GM18511 (cell line): ENCODE data around the gene SIK3.
"Not testable (repeated sequence)": the region's sequence is repeated elsewhere in the genome, so short reads cannot be mapped to it uniquely, and the experiment has no call there.

Source experiments
- ATAC-seq: cut with Tn5 transposase; IDR thresholded peaks from one replicate; pipeline ENCODE4 v1.9.1; 2021; ENCODE audit warnings: mild to moderate bottlenecking, moderate library complexity; ENCODE audit not compliant: unreplicated experiment

Gene SIK3

DNA sequence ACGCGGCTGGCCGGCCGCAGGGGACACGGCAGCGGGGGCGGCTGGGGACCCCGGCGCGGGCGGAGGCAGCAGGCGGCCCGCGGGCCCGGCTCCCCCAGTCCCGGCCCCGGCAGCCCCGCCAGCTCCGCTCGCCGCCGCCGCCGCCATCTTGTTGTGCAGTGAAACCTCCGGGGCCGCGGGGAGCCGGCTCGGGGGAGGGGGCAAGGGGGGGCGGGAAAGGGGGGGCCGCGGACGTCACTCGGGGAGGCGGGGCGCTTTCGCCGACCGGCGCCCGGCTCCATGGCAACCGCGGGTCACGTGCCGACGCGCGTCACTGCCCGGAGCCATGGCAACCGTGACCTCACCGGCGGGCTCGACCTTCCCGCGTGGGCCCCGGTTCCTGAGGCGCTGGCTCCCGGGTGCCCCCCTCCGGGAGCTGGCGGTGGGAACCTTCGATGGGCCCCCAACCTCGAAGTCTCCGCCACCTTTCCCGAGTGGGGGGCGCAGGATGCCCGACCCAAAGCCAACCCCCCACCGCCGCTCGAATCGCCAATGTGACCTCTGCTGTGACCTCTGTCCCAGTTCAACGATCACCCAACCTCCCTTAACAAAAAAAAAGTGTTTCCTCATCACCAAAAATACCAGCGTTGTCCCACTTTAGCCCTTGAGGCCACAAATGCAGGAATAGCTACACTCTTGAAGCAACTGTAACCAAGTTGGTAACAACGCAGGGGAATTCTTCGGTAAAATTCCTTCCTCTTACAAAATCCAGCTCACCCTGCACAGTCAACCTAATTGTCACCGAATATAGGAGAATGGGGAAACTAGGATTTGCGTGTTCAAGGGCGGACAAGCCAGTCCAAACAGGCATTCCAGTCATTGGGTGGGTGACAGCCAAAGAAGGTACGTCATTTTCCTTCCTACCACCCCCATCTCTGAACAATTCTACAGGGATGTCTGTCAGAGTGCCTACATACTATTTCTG, at the start of gene SIK3:
SIK3 (minus strand) TSS at position 160 of the 964 bp plus-strand sequence; CDS start at position 147, 13 bp downstream.
- peak; percentile 78 for ATAC-seq

DNA sequence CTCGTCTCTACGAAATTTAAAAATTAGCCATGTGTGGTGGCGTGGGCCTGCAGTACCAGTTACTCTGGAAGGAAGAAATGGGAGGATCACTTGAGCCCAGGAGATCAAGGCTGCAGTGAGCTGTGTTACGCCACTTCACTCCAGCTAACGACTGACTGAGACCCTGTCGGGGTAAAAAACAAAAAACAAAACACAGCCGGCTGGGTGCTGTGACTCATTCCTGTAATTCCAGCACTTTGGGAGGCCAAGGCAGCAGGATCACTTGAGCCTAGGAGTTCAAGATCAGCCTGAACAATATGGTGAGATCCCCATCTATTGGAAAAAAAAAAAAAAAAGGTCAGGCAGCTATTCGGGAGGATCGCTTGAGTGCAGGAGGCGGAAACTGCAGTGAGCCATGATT, 48.3 kb upstream of the SIK3 start:
- no peak for ATAC-seq

DNA sequence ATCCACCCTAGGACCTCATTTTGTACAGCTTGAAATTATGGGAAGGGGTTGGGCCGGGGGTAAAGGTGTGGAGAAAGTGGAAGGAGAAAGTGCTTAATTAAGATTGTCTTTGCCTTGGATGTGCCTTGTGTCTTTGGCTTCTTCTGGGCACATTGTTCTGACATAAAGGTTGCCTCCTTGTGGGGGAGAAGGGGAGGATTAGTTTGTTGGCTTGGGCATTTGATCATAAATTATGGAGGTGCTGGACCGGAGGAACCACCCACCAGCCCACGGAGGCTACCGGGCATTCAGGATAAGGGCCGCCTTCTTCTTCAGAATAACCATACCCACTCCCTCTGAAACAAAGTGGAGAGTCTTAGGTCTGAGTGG, 47.1 kb upstream of the SIK3 start:
- no peak for ATAC-seq

DNA sequence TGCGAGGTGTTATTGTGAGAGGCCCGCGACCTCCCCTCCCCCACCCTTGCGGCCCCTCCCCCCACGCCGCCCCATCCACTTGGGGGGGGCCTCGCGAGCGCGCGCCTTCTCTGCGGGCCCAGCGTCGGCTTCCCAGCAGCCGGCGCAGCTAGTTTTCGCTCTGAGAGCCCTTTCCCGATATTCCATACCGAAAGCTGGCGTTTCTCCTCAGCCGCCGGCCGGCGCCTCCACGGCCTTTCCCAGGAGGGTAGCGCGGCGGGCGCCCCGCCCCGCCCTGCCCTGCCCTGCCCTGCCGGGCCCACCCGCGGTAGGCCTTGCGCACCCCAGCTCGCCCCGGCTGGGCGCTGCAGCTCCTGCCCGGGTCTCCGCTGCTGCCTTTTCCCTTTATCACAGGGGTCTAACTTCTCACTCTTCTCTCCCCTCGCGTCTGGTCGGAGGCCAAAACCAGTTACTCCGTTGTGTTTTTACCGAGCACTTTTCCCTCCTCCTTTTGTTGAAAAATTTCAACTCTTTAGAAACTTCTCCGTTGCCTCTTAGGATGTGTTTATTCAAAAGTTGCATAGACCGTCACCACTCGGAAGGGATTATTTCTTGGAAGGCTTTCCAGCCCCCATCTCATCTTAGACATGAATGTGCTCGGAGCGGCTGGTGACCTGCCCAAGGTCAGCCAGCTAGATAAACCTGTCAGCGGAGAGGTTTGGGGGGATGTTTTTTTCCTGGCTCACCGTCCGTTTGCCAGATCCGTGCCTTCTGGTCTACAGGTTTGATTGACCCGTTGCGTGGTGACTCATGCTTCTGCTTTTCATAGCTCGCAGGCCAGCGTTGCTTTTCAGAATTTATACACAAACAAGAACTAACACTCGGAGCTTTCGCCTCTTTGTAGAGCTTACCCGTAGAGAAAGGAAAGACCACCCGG, 46.5 kb upstream of the SIK3 start:
- peak; percentile 59 for ATAC-seq

DNA sequence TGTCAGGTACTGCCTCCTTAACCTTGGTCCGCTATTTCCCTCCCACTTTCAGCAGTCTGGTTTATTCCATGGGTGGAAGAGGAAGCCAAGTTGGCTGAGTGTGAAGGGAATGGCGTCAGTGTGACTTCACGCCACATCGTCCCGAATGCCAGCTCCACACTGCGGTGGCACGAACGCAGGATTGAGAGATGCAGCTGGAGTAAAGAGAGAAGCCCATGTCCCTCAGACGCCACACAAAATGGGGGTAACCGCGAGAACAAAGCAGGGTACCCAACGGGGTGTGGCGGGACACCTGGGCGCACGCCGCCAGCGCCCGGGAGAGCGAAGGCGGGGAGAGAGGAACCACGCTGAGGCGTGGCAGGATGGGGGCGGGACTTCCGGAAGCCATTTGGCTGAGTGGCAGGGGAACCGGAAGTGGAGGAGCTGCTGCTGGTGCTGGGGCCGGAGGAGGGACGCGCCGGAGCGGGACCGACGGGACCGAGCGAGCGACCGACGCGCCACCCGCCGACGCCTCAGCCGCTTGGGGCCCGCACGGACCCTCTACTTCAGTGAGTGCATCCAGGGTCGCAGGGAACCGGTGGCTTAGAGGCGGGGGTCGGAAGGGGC, 45.7 kb upstream of the SIK3 start, which contains the start of gene PAFAH1B2:
PAFAH1B2 (plus strand) TSS at position 417 of the 606 bp plus-strand sequence. CDS start 8,161 bp downstream, outside the sequence.
- ATAC-seq: peak; percentile 96

DNA sequence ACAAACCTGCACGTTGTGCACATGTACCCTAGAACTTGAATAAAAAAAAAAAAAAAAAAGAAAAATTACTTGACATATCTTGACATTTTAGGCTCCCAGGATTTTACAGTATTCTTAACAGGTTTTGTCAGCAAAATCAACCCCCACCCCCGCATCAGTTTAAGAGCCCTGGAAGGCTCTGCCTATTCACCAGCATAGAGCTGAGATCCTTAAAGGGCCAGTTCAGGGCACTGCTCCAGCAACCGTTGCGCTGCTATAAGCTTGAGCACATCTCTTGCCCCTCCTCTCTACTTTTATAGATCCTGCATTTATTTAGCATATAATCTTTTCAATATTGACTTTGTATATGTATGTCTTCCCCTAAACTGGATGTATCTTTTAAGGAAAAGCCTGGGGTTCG, 45.2 kb upstream of the SIK3 start:
- ATAC-seq: peak; percentile 33

DNA sequence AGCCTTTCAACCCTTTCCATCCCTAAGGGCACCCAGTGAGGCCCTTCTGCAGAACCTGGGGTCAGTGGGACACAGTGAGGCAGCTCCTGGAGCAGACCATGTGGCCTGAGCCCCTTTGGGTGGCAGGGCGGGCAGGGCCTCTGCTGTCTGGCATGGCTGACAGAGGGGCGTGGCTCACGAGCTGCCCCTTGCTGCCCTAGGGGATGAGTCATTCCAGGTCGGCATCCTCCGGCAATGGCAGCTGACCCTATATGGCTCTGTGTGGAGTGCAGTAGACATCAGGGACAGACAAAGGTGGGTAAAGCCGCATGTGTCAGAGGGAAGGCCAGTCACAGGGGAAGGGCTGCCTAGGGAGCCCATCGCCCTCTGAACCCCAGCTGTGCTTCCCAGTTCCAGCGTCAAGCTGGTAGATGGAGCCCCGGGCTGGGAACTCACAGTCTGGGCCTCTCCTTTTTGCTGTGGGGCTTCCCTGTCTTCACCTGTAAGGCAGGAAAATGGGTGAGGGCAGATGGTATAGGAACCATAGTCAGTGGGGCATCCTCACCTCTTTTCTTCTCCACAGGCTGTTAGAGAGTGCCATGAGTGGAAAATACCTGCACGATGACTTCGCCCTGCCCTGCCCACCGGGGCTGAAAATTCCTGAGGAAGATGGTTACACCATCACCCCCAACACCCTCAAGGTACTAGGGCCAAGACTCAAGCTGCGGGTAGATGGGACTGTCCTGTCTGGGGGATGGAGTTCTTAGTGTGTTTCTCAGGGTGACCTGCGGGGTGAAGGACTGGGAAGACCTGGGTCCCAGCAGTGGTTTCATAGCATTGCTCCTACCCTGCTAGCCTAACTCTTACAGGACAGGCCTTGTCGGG, 39.2 kb upstream of the SIK3 start:
- ATAC-seq: not testable (repeated sequence)

DNA sequence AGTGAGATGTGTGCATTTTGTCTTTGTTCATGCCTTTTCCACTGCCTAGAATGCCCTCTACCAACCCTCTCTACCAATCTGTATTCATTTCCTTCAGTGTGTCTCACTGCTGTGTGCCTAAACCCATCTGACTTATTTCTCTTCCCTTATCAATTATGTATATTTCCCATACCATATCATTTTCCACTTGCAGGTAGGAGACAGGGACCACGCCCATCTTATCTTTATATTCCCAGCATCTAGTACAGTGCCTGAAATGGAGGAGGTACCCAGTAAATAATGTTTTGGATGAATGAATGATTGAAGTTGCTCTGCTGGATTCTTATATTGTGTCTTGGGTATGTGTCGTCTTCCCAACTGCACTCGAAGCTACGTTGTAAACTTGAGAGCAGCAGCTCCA, 36.8 kb upstream of the SIK3 start:
- not testable (repeated sequence) for ATAC-seq

DNA sequence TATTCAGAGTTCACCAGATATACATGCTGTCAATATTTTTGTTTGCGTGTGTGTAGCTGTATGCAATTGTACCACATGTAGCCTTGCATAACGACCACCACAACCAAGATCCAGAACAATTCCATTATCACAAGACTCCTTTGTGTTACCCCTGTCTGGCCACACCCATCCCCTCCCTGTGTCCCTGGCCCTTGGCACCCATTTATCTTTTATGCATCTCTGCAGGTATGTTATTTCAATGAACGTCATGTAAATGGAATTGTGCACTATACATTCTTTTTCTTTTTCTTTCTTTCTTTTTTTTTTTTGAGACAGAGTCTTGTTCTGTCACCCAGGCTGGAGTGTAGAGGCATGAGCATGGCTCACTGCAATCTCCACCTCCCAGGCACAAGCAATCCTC, 36.2 kb upstream of the SIK3 start:
- ATAC-seq: no peak

DNA sequence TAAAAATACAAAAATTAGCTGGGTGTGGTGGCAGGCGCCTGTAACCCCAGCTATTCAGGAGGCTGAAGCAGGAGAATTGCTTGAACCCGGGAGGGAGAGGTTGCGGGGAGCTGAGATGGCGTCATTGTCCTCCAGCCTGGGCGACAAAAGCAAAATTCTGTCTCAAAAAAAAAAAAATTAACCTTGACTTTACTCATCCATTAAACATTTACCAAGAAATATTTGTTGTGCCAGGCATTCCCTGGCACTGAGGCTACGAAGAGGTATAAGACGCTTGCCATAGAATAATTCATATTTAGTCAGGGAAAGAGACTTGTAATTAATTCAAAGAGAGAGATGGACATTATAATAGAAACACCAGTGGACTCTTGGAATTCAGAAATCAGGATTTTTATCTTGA, 32.7 kb upstream of the SIK3 start:
- ATAC-seq: no peak

DNA sequence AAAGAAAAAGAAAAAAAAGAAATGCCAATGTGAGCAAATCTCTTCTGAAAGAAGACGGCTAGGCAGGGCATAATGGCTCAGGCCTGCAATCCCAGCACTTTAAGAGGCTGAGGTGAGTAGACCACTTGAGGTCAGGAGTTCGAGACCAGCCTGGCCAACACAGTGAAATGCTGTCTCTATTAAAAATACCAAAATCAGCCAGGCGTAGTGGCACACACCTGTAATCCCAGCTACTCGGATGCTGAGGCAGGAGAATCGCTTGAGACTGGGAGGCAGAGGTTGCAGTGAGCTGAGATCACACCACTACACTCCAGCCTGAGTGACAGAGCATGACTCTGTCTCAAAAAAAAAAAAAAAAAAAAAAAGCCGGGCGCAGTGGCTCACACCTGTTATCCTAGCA, 32.2 kb upstream of the SIK3 start:
- not testable (repeated sequence) for ATAC-seq

DNA sequence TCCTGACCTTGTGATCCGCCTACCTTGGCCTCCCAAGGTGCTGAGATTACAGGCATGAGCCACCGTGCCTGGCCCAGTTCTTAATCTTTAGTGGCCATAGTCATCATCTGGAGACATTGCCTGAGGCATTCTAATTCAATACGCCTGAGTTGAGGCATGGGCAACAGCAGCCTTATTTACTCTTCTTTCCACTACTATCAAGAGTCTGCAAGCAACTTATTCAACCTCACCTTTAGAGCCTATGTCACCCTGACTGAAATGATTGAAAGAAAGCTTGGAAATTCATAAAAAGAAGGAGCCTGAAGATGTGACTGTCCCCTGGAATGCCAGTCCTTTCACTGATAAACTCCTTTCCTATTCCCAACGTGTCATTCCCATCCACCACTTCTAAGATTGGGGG, 30.1 kb upstream of the SIK3 start:
- ATAC-seq: no peak

DNA sequence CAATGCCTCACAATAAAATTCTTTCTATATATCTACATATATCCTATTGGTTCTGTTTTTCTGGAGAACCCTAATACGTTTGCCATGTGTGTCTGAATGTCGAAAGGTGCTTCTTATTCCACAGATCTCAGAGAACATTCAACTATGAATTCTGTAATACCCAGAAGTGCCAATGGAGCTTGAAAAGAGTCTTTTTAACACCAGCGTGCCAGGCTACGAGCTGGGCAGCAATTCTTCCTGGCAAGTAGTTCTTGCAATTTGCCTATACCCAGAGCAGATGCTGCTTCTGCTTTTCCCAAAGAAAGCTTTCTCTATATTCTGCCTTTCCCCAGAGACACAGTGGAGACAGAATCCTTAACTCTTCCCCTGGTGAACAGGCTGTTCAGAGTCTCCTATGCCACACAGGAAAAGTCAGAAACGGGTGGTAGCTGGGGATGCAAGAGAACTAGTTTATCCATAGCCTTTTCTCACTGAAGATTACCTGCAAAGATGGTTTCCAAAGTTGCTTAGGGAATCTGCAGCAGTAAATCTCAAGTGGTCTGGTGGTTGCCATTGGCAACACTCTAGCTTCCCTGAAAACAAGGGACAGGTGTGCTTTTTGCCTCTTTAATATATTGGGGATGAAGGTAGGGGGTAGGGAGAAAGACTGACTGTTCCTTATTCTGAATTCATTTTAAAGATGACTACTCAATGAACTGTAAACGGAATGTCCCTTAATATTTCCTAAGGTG, 29.1 kb upstream of the SIK3 start:
- ATAC-seq: no peak

DNA sequence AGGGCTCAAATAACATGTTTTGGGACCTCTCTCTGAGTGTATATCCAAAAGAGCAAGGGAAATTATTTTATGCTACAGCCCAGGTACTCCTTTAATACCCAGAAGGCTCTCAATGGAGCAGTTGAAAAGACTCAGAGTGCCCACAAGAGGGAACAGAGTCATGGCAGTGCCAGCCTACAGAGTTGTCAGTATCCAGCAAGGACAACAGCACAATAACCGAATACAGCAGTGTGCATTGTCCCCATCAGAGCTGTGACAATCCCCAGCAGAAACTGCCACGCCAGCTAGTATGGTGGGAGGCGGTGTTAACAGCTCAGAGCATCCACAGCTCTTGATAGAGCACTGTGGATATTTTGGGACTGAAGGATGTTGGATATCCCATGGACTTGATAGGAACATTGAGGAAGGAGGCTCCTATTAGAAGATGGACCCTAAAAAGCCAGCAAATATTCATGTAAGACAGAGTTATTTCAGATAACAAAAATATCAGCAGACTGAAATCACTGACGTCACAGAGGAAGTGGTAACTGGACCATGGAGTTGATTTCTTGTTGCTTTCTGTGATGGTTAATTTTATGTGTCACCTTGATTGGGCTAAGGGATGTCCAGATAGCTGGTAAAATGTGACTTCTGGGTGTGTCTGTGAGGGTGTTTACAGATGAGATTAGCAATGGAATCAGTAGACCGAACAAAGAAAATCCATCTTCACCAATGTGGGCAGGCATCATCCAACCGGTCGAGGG, 28.2 kb upstream of the SIK3 start:
- ATAC-seq: no peak

DNA sequence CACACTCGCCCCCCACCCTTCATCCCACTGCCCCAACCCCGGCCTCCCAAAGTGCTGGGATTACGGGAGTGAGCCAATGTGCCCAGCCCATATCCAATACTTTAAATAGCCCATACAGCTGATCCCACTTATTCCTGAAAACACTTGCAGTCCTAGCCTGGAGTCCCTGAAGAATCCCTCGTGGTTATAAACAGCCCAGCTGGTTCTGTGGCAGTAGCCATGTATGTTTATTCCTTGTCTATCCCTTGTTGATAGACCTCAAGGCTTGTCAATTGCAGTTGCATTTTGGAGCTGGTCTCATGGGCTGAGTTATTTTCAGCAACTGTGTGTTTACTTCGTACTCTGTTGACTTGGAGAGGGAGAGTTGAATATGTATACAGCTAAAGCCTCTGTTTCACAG, 24.3 kb upstream of the SIK3 start:
- ATAC-seq: no peak

DNA sequence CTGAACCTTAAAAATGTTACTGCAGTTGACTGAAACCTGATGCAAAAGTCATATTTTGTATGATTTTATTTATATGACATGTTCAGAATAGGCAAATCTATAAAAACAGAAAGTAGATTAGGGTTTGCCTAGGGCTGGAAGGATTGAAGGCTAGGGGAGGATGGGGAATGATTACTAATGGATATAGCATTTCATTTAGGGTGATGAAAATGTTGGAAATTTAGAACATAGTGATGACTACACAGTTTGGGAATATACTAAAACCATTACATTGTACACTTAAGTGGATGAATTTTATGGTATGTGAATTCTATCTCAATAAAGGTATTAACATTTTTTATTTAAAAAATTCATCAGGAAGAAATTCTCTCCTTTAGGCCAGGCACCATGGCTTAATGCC, 22.9 kb upstream of the SIK3 start:
- no peak for ATAC-seq

DNA sequence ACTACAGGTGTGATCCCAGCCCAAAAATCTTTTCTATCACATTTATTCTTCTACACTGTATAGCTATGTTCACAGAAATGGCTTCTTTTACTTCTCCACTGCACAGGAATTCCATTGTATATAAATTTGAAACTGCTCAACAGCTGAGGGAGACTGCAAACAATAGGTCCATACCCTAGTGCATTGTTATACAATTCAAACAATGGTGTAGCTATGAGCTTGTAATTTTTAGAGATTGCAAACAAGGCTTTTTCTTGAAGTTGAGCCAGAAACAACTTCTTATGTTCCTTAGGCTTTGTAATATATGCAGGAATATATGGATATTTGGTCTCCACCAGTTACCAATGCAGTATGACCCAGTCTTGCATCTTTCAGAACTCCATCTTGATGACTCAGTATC, 19.5 kb upstream of the SIK3 start:
- ATAC-seq: no peak

DNA sequence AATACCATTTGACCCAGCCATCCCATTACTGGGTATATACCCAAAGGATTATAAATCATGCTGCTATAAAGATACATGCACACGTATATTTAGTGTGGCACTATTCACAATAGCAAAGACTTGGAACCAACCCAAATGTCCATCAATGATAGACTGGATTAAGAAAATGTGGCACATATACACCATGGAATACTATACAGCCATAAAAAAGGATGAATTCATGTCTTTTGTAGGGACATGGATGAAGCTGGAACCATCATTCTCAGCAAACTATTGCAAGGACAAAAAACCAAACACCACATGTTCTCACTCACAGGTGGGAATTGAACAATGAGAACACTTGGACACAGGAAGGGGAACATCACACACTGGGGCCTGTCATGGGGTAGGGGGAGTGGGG, 14.7 kb upstream of the SIK3 start:
- ATAC-seq: not testable (repeated sequence)

DNA sequence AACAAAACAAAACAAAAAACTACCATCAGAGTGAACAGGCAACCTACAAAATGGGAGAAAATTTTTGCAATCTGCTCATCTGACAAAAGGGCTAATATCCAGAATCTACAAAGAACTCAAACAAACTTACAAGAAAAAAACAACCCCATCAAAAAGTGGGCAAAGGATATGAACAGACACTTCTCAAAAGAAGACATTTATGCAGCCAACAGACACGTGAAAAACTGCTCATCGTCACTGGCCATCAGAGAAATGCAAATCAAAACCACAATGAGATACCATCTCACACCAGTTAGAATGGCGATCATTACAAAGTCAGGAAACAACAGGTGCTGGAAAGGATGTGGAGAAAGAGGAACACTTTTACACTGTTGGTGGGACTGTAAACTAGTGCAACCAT, 14.3 kb upstream of the SIK3 start:
- not testable (repeated sequence) for ATAC-seq
